ENCODE results near the gene HSF4.

The HSF4 gene

DNA sequence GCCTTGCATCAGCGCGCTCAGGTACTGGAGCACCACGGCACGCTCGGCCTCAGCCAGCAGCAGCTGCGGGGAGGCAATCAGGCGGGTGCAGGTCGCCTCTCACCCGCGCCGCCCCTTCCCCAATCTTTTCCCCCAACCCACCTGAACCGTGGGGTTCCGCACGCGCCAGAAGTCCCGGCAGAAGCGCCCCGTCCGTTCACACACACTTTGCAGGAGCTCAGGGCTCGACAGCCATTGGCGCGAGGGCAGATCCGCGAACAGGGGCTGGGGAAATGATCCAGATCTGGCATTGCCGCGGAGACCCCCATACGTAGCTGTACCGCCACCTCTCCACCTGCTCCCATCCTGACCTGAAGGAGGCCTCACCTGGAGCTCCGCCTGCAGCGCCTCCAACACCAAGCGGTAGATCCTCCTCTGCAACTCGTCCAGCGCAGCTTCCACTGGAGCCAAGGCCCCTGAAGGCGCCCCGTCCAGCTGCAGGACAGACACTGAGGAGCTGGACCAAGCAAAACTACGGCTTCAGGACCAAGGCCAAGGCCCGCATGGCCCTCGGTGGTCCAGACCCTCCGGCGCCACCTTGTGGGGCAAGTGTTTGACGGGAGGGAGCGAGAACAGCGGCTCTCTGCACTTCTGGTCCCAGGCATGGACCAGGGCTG lies 20.6 kb downstream of the HSF4 start:
- DNase-seq (ENCODE audit: low read depth in 2 of 2) = peak; percentile 54 to 63

DNA sequence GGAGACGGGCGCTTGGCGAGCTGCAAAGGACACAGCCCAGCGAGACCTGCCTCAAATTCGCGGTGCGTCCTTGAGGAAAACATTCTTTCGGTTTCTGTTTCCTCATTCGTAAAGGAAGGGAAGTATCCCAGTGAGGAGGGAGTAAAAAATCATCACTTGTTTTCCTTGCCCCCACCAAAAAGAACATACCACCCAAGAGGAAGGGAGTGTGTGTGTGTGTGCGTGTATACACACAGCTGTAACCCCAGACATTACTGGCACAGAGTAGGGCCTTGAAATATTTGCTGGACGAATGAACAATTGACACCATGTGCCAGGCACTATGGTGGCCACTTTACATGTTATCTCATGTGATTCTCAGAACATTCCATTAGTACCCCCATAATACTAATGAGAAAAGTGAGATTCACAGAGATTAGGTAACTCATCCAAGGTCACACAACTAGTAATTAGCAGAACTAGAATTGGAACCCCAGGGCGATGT lies 21.1 kb downstream of the HSF4 start:
- no peak for DNase-seq (ENCODE audit: low read depth in 2 of 2)

DNA sequence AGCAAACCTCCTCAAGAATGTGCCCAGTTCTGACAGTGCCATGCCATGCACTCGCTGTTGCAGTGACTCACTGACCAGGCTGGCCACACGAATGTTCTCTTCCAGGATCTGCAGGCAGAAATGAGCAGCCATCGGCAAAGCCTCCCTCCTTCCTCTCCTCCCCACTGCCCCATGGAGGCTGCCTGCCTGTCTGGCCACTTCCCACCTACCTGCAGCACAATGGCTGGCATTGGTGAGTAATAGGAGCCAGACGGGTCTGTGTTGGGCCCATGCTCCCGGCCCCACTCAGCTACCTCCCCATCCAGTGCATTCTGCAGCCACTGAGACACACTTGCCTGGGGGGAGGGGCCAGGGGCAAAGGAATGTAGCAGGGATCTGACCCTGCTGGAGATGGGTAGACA lies 22.0 kb downstream of the HSF4 start:
- no peak for DNase-seq (ENCODE audit: low read depth in 2 of 2)

DNA sequence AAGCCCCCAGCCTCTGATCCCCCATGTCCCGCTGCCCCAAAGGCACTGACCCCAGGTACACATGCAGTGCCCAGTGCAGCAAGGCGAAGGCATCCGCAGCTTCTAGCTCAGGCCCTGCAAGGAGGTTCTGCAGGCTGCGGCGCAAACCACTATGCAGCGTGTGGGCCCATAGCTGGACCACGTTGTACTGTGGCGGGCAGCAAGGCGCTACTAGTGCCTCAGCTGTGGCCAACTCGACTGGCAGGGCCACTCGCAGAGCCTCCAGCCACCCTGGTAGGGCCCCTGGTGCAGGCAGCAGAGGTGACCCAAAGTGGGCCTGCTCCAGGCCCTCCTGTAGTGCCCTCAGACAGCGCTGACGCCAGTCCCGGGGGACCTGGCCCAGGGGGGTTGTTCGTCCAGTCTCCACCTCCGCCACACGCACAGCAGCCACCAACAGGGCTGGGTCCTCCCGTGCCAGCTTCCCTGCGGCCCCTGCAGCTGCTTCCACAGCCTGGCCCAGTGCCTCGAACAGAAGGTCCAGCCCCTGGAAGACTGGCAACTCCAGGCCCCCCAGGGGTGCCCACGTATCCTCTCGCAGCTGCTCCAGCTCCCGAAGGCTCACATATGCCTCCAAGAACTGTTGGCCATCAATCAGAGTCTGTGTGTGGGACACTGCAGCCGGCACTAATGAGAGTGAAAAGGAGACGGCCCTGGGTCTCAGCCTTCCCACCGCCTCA lies 22.8 kb downstream of the HSF4 start:
- DNase-seq (ENCODE audit: low read depth in 2 of 2) = no peak

DNA sequence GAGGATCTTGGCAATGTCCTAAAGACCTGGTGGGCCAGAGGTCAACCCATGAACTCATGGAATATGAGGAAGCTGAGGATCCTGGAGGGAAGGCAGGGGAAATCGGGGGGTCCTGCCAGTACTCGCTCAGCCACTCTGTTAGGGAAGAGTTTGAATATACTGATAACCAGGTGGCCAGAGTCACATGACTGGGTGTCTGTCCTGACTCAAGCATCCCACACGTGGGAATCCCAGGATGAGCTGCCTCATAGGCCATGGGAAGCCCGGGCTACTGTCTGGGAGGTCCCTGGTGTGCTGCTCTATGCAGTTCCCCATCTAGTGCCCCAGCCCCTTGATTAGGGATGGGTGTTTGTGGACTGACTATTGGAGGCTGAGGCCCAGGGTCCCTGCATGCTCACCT lies 23.8 kb downstream of the HSF4 start:
- DNase-seq (ENCODE audit: low read depth in 2 of 2) = no peak

DNA sequence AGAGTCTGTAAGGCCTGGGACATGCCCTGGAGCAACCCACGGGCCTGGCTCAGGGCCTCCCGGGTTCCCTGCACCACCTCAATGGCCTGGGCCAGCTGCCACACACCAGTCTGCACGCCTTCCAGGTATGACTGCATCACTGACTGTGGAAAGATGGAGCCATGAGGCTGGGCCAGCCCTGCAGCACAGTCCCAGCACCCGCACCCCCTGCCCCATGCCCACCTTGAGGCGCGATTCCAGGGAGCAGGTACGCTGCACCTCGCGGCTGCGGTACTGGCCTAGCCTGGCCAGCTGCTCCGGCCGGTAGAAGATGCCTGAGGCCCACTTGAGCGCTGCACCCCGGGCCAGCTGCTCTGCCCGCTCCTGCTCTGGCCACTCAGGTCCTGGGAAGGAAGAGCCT lies 24.3 kb downstream of the HSF4 start:
- no peak for DNase-seq (ENCODE audit: low read depth in 2 of 2)

DNA sequence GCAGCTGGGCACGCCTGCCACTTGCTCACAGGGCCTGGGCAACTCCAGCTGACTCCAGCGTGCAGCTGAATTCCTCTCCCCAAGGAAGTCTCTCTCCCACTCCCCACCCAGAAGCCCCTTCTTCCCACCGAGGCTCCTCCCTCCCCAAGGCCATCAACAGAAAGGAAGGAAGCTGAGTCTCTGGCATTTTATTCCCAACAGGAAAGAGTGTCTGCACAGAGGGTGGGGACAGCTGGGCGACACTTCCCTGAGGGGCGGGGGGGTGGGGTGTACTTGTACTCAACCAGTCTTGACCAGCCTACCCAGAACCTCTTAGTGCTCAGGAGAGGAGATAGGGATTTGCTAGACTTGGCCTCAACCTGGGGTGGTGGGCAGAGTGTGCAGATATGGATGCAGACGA lies 25.5 kb downstream of the HSF4 start, which contains the start of gene EXOC3L1:
Gene EXOC3L1, minus strand, starts transcription at position 96 of the 400 bp plus-strand sequence. CDS start 460 bp downstream, outside the sequence.
- DNase-seq (ENCODE audit: low read depth in 2 of 2) = no peak

DNA sequence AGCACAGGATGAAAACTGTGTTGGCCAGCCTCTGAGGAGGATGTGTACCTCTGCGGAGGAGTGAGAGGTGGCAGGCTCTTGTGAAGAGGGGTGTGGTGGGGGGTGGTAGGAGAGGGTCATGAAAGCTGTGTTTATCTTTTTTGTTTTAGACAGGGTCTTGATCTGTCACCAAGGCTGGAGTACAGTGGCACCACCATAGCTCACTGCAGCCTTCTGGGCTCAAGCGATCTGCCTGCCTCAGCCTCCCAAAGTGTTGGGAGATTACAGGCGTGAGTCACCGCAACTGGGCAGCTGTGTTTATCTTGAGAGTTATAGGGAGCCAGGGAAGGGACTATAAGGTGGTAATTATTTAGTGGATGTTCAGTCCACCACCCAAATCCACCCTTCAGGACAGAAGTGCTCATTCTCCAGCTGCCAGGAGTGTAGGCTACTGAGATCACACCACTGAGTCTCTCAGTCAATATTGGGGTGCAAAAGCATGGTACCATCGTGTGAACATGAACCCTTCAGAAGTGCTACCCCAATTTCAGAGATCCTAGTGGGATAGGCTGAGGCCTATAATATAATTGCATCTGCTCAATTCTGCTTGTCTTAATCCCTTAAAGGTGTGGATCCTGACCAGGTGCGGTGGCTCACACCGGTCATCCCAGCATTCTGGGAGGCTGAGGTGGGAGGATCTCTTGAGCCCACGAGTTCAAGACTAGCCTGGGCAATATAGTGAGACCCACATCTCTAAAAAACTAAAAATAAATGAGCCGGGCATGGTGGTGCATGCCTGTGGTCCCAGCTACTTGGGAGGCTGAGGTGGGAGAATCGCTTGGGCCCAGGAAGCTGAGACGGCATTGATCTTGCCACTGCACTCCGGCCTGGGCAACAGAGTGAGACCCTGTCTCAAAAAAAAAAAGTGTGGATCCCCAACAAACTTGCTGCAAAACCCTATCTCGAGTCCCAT lies 26.2 kb downstream of the HSF4 start:
- no peak for DNase-seq (ENCODE audit: low read depth in 2 of 2)

DNA sequence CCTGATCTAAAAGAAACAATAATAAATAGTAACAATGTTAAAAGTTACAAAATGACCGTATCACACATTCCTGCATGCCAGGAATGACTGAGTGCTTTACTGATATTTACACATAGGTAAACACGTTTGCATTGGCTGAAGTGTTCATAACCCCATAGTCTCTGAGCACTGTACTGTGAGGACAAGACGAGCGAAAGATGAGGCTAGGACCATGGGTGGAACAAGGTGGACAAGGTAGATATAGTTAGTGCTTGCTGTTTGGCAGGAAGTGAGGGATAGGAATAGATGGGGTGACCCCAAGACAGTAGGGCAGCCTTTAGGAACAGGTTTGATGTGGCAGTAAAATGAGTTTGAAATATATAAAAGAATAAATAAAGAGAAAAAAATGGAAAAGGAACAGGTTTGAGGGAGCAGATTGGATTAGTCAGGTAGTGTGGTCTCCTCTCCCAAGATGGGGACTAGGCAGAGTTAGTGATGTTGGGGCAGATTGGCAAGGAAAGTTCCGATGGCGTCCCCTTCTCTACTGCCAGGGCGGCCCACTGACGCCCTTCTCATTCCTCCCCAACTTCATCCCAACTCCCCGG lies 27.0 kb downstream of the HSF4 start:
- DNase-seq (ENCODE audit: low read depth in 2 of 2) = no peak

DNA sequence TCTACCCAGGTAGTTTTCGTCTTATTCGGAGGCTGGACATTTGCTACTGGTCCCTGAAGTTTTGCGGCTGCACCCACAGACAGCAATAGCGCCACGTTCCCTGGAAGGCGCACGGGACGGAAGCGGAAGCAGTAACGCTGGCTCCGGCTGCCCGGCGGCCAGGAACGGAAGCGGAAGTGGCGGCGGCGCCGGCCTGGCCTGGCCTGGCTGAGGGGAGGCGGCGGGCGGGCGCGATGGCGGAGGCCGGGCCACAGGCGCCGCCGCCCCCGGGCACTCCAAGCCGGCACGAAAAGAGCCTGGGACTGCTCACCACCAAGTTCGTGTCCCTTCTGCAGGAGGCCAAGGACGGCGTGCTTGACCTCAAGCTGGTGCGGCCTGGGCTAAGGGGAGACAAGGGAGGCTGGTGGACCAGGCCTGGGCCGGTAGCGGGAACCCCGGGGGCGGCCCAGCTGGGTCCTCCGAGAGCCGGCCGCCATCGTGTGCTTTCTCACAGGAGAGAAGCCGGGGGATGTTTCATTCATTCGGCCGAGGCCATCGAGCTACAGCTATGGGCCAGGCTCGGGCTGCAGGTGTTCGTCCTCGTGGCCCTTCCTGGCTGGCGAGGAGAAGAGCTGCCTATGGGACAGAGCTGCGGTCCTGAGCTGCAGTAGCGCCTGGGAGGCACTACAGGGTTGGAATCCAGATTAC lies 27.6 kb downstream of the HSF4 start, which contains the start of gene E2F4:
Gene E2F4, plus strand, starts transcription at position 161 of the 687 bp plus-strand sequence. Its CDS starts 73 bp downstream, at position 234.
- DNase-seq (ENCODE audit: low read depth in 2 of 2) = peak; percentile 73 to 76

DNA sequence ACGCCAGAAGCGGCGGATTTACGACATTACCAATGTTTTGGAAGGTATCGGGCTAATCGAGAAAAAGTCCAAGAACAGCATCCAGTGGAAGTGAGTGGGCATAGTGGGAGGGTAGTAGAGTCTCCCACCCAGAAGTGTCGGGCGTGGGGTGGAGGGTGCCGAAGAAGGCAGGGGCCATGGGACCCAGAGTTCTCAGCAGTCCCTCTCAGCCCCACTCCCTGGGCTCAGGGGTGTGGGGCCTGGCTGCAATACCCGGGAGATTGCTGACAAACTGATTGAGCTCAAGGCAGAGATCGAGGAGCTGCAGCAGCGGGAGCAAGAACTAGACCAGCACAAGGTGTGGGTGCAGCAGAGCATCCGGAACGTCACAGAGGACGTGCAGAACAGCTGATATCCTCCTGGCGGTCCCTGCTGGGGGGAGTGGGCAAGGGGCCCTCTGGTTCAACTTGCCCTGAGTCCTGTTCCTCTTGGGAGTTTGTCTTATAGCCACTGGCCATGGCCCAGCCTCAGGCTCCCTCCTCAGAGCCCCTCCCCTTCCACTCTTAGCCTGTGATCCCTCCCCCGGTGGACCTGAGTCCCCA lies 28.3 kb downstream of the HSF4 start:
- no peak for DNase-seq (ENCODE audit: low read depth in 2 of 2)

DNA sequence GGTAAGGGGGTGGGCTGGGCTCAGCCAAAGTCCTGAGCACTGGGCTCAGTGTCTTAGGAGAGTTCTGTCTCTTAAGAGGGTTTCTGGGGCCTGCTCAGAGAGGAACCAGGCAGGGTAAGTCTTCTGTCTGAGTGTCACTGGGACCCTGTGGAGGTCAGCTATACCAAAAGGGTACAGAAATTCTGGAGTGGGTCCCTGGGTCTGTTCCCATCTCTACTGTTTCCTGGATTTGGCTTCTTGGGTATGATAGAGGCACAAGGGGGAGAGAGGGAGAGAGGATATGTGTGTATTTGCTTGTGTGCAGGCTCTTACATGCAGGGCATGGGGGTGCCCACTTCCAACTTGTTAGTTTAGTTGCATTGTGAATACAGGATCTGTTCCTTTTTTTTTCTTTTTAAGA lies 29.0 kb downstream of the HSF4 start:
- no peak for DNase-seq (ENCODE audit: low read depth in 2 of 2)

DNA sequence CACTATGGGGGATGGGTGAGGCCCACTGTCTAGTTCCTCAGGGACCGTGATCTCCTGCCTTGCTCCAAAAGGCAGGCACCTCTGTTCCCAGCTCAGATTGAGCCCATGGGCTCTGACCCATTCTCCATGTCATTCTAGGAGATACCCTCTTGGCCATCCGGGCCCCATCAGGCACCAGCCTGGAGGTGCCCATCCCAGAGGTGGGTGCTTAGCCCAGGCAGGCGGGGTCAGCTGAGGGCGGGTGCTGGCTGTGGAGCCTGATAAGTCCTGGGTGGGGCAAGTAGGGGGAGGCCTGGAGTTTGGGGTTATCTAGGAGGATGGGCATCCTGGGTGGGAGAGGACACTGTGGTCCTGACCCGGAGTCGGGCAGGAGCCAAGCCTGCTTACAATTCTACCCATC lies 29.7 kb downstream of the HSF4 start:
- DNase-seq (ENCODE audit: low read depth in 2 of 2) = no peak

DNA sequence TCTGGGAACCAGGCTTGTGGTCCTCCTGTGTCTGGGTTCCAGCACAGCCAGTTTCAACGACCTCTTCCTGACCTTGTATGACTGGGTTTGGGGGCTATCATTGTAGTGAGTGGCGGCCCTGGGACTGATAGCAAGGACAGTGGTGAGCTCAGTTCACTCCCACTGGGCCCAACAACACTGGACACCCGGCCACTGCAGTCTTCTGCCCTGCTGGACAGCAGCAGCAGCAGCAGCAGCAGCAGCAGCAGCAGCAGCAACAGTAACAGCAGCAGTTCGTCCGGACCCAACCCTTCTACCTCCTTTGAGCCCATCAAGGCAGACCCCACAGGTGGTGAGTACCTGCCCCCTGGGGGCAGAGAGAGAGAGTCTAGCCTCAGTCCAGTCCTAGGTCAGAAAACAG lies 31.1 kb downstream of the HSF4 start:
- no peak for DNase-seq (ENCODE audit: low read depth in 2 of 2)

DNA sequence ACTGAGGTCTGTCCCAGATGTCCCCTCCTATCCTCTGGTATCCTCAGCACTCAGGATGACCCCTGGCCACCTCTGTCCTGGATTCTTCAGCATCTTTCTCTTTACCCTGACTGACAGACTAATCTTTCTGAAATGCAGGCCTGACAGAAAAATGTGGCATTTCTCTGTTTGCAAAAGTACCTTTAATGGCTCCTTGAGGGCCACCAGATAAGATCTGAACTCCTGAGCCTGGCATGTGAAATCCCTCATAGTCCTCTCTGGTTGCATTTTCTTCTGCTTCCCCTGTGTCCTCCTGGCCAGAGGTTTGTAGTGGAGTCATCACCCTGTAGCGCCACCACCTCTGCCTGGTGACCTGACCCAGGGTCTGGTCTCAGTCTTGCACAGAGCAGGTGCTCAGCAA lies 32.3 kb downstream of the HSF4 start:
- no peak for DNase-seq (ENCODE audit: low read depth in 2 of 2)

DNA sequence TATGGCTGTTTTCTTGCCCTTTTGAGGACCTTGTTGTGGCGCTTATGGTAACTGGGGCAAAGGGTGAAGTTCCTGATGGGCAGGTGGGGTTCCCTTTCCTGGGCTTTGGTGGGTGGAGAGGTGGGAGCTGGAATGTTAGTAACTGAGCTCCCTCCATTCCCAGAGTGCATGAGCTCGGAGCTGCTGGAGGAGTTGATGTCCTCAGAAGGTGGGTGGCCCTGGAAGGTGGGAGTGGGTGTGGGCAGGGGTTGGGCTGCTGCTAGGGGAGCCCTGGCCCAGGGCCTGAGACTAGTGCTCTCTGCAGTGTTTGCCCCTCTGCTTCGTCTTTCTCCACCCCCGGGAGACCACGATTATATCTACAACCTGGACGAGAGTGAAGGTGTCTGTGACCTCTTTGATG lies 33.2 kb downstream of the HSF4 start:
- DNase-seq (ENCODE audit: low read depth in 2 of 2) = no peak

DNA sequence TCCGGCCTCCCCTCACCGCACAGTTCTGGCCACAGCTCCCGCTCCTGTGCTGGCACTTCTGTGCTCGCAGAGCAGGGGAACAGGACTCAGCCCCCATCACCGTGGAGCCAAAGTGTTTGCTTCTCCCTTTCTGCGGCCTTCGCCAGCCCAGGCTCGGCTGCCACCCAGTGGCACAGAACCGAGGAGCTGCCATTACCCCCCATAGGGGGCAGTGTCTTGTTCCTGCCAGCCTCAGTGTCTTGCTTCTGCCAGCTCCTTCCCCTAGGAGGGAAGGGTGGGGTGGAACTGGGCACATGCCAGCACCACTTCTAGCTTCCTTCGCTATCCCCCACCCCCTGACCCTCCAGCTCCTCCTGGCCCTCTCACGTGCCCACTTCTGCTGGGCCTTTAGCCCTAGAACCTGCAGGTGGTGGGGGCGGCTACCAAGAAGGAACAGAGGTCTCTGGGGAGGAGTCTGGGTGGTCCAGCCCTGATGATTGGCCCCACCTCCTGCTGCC lies 33.7 kb downstream of the HSF4 start:
- DNase-seq (ENCODE audit: low read depth in 2 of 2) = no peak

DNA sequence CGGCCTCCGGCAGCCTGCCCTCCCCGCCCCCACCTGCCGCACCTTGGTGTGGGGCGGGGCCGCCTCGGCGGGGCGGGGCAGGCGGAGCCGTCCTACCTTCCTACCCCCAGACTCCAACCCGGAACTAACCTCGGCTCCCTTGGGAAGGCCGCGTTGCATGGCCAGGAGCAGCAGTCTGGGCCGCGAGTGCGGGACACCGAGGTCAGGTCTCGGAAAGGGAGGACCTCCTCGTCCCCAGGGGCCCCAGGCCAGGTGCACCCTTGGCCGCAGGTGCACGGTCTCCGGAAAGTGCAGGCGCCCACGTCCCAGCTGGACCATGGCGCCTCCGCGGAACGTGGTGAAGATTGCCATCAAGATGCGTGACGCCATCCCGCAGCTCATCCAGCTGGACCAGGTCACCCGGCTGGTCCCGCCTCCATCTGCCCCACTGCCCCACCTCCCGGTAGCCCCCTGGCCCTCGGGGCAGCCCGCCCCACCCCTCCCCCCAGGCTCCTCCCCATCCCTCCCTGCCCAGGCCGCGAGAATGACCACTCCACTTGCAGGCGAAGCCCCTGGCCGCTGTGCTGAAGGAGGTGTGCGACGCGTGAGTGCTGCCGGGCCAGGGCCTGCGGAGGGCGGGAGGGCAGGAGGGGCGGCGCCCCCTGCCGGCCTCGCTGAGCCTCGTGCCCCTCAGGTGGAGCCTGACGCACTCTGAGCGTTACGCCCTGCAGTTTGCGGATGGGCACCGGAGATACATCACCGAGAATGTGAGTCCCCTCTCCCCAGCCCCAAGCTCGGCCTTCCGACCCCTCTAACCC lies 34.7 kb downstream of the HSF4 start, which contains the start of gene ELMO3:
Gene ELMO3, plus strand, starts transcription at position 121 of the 797 bp plus-strand sequence. Its CDS starts 196 bp downstream, at position 317.
- no peak for DNase-seq (ENCODE audit: low read depth in 2 of 2)

DNA sequence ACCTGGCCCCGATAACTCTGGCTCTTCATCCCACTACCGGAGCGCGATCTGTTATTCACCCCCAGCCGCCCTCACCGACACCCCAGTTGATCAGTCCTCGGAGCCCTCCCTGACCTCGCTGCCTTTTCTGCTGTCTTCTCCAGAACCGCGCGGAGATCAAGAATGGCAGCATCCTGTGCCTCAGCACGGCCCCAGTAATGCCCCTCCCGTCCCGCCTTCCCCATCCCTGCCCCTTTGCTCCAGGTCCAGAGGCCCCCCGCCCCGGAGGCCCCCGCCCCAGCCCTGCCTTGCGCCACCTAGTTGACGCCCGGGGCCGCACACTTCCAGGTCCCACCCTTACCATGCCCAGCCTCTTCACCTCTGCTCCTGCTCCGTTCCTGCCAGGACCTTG lies 35.3 kb downstream of the HSF4 start:
- DNase-seq (ENCODE audit: low read depth in 2 of 2) = no peak

DNA sequence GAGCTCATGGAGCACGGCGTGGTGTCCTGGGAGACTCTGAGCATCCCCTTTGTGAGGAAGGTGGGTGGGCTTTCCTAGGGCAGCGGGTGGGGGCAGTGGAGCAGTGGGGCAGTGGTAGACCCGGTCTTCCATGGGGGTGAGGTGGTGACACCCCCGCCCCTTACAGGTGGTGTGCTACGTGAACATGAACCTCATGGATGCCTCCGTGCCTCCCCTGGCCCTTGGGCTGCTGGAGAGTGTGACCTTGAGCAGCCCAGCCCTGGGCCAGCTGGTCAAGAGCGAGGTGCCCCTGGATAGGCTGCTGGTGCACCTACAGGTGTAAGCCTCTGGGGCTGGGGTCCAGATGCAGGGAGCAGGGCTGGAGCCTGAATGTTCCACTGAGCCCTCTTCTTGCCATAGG lies 35.9 kb downstream of the HSF4 start:
- no peak for DNase-seq (ENCODE audit: low read depth in 2 of 2)

Data from activated CD8-positive, alpha-beta memory T cell treated with anti-CD3 and anti-CD28 coated beads for 4 hours (primary cell).